GM12878 (cell line): ENCODE data around the gene YTHDC1. TPM values are rescaled to one million over a fixed set of nuclear protein-coding genes. Genes with fewer than 3 reads are reported as not detected.

Experiments
- ATAC-seq: fragments of 200-7000 bp; cut with Tn5 transposase; 3 replicates; pipeline ENCODE4 v1.9.1; 2020; ENCODE audit warnings: mild to moderate bottlenecking, moderate library complexity
- BruUV-seq: library from RNA; stranded (reverse); fragments of 400-500 nt; replicated peaks from 2 replicates; lab custom pipeline; 2021; lab: Mats Ljungman, UMichigan
- CTCF ChIA-PET: fragments of 300-600 bp; sonication (Branson Sonifier 250); formaldehyde crosslinking; extraction: SDS; loops from one replicate; lab custom pipeline; 2021; ENCODE audit warnings: inconsistent platforms; lab: Yijun Ruan, JAX
- POLR2A ChIA-PET: fragments of 350-600 bp; formaldehyde crosslinking; extraction: SDS; loops from one replicate; lab custom pipeline; 2021; ENCODE audit warnings: inconsistent platforms; lab: Charles Lee
- RAD21 ChIA-PET: fragments of 300-600 bp; sonication (Branson Sonifier 250); formaldehyde crosslinking; loops from one replicate; lab custom pipeline; 2023; ENCODE audit warnings: antibody characterized with exemption; ENCODE audit not compliant: unreplicated experiment; lab: Charles Lee
- SMC1A ChIA-PET: fragments of 300-600 bp; sonication (Branson Sonifier 250); formaldehyde crosslinking; loops from one replicate; lab custom pipeline; 2023; ENCODE audit not compliant: unreplicated experiment, uncharacterized antibody; lab: Charles Lee
- DNase-seq: peaks from one replicate; pipeline ENCODE4 v3.0.0-alpha.2; 2011; ENCODE audit warnings: low read depth, low spot score
- FAIRE-seq: peaks from 3 replicates; lab custom pipeline; 2011; peaks lifted over from hg19 to GRCh38; lab: Jason Lieb, UNC
- H2AFZ ChIP-seq: 2 replicates; pipeline ENCODE4 v1.6.0; 2011; ENCODE audit warnings: low read depth, low read length, control low read depth; ENCODE audit not compliant: control insufficient read depth
- H3K27ac ChIP-seq: 2 replicates; pipeline ENCODE4 v1.5.1; 2011; ENCODE audit warnings: control low read depth; ENCODE audit not compliant: control insufficient read depth, insufficient read depth
- H3K27me3 ChIP-seq, 2 experiments: replicated peaks in 1 of 2; 2 replicates each; pipeline versions ENCODE4 v1.6.0 to v1.6.1; 2011; ENCODE audit warnings: low read length in 1 of 2; ENCODE audit not compliant: control insufficient read depth in 2 of 2, insufficient read depth in 2 of 2
- H3K36me3 ChIP-seq, 2 experiments: 2 replicates each; pipeline ENCODE4 v1.5.1; 2011; ENCODE audit warnings: low read length in 1 of 2; ENCODE audit not compliant: control insufficient read depth in 2 of 2, insufficient read depth in 2 of 2
- H3K4me1 ChIP-seq: 2 replicates; pipeline ENCODE4 v1.6.1; 2011; ENCODE audit warnings: mild to moderate bottlenecking, low read length, moderate library complexity, mixed read lengths; ENCODE audit not compliant: control insufficient read depth, insufficient read depth
- H3K4me2 ChIP-seq: 2 replicates; pipeline ENCODE4 v1.6.0; 2011; ENCODE audit warnings: control low read depth; ENCODE audit not compliant: control insufficient read depth, insufficient read depth
- H3K4me3 ChIP-seq: fragments of 200-600 bp; sonication (generic); 2 replicates; pipeline ENCODE4 v1.5.1; 2016
- H3K79me2 ChIP-seq: 2 replicates; pipeline ENCODE4 v1.6.0; 2011; ENCODE audit warnings: low read length; ENCODE audit not compliant: control insufficient read depth, insufficient read depth
- H3K9ac ChIP-seq: 2 replicates; pipeline ENCODE4 v1.8.0; 2011; ENCODE audit warnings: low read length, control low read depth, mixed read lengths; ENCODE audit not compliant: control insufficient read depth, insufficient read depth
- H3K9me3 ChIP-seq: replicated peaks from 3 replicates; pipeline ENCODE4 v1.5.1; 2011; ENCODE audit warnings: mild to moderate bottlenecking, low read length; ENCODE audit not compliant: control insufficient read depth, insufficient read depth
- H4K20me1 ChIP-seq: 2 replicates; pipeline ENCODE4 v1.6.0; 2011; ENCODE audit not compliant: control insufficient read depth, insufficient read depth
- ASH2L ChIP-seq: fragments of 300-600, 200-600 bp; sonication (generic); IDR thresholded peaks from 2 replicates; pipeline ENCODE4 v1.6.1; 2017; ENCODE audit warnings: low read depth, mild to moderate bottlenecking, borderline replicate concordance
- BCLAF1 ChIP-seq: fragments of 450-650 bp; IDR thresholded peaks from 2 replicates; pipeline ENCODE4 v1.6.1; 2017; ENCODE audit warnings: antibody characterized with exemption, mild to moderate bottlenecking, moderate library complexity
- HDGF ChIP-seq: fragments of 450-650 bp; IDR thresholded peaks from 2 replicates; pipeline ENCODE4 v1.6.1; 2016; ENCODE audit warnings: antibody characterized with exemption
- PAX8 ChIP-seq: fragments of 450-650 bp; IDR thresholded peaks from 2 replicates; pipeline ENCODE4 v1.6.1; 2017; ENCODE audit warnings: mild to moderate bottlenecking, moderate library complexity
- RB1 ChIP-seq: fragments of 450-650 bp; formaldehyde crosslinking; IDR thresholded peaks from 2 replicates; pipeline ENCODE4 v1.6.1; 2017; ENCODE audit warnings: mild to moderate bottlenecking, borderline replicate concordance
- SIN3A ChIP-seq: IDR thresholded peaks from 2 replicates; pipeline ENCODE4 v1.6.1; 2012; ENCODE audit warnings: low read depth, low read length, improper control_type of control experiment
- SMARCA5 ChIP-seq: fragments of 450-650 bp; IDR thresholded peaks from 2 replicates; pipeline ENCODE4 v1.6.1; 2017; ENCODE audit warnings: mild to moderate bottlenecking
- TCF3 ChIP-seq: IDR thresholded peaks from 2 replicates; pipeline ENCODE4 v1.6.1; 2012; ENCODE audit warnings: low read depth, mild to moderate bottlenecking, low read length, borderline replicate concordance; ENCODE audit not compliant: insufficient read depth
- ZBED1 ChIP-seq: IDR thresholded peaks from 2 replicates; pipeline ENCODE4 v1.6.1; 2016; ENCODE audit warnings: borderline replicate concordance
- ZBTB33 ChIP-seq: fragments of 450-650 bp; IDR thresholded peaks from 2 replicates; pipeline ENCODE4 v1.6.1; 2017; ENCODE audit warnings: mild to moderate bottlenecking
- ZNF217 ChIP-seq: fragments of 450-650 bp; IDR thresholded peaks from 2 replicates; pipeline ENCODE4 v1.6.1; 2017; ENCODE audit warnings: antibody characterized with exemption, mild to moderate bottlenecking
- ZNF274 ChIP-seq: IDR thresholded peaks from one replicate; pipeline ENCODE4 v1.8.0; 2011; ENCODE audit not compliant: insufficient read length, insufficient read depth
- WGBS: methylation state at CpG from one replicate; pipeline ENCODE4 v1.1.6; 2016; ENCODE audit warnings: low lambda C conversion rate; ENCODE audit not compliant: insufficient replicate concordance, insufficient coverage; ENCODE audit errors: missing lambda C conversion rate; 5-methylcytosine and 5-hydroxymethylcytosine counted together
- in situ Hi-C: fragments of 300-500 bp; cut with MboI; formaldehyde crosslinking; loops from 9 replicates; pipeline ENCODE4 v1.14.3; 2018; ENCODE audit warnings: mixed read lengths
- intact Hi-C: fragments of 100-400 bp; cut with micrococcal nuclease; formaldehyde crosslinking; loops from one replicate; pipeline ENCODE4 v1.14.2; 2022; ENCODE audit not compliant: unreplicated experiment
- polyA plus RNA-seq, 11 experiments: library from polyadenylated mRNA; depleted of rRNA in 4 of 11; unstranded in 6 of 11; stranded (reverse) in 5 of 11; fragments of >200 nt; fragmentation: Nextera tagmentation in 4 of 11; fragmentation: Illumina TruSeq in 1 of 11; extraction: Ambion mirVana in 4 of 11; extraction: Trizol in 1 of 11; gene quantifications; 1 replicate in 1 of 11; 2 replicates in 10 of 11; pipeline versions ENCODE4 v1.2.1 to v1.2.3, GENCODE V29; 2011 to 2016; ENCODE audit warnings: inconsistent platforms in 2 of 11, missing spikeins in 2 of 11, low read depth in 1 of 11
- total RNA-seq, 4 experiments: library from RNA; depleted of rRNA in 3 of 4; stranded (reverse); fragments of >200 nt in 3 of 4; fragmentation: Illumina TruSeq in 1 of 4; extraction: Trizol in 1 of 4; gene quantifications; 2 replicates each; pipeline versions ENCODE4 v1.2.1 to v1.2.3, GENCODE V29; 2013 to 2021
- TF ChIP-seq, protein P1 (sequence below): IDR thresholded peaks from 2 replicates; pipeline ENCODE4 v1.6.1; 2011; ENCODE audit warnings: borderline replicate concordance, low read depth, mild to moderate bottlenecking, moderate library complexity, mixed read lengths, low read length; ENCODE audit not compliant: insufficient read depth; ENCODE audit errors: extremely low read length

YTHDC1 gene
- total and polyA plus RNA-seq, 10 of the 15 experiments (the other 5 are each of a cell fraction or from before 2014, with no cell fraction given), result 18.7 to 83.2 (median 47.5) TPM

DNA sequence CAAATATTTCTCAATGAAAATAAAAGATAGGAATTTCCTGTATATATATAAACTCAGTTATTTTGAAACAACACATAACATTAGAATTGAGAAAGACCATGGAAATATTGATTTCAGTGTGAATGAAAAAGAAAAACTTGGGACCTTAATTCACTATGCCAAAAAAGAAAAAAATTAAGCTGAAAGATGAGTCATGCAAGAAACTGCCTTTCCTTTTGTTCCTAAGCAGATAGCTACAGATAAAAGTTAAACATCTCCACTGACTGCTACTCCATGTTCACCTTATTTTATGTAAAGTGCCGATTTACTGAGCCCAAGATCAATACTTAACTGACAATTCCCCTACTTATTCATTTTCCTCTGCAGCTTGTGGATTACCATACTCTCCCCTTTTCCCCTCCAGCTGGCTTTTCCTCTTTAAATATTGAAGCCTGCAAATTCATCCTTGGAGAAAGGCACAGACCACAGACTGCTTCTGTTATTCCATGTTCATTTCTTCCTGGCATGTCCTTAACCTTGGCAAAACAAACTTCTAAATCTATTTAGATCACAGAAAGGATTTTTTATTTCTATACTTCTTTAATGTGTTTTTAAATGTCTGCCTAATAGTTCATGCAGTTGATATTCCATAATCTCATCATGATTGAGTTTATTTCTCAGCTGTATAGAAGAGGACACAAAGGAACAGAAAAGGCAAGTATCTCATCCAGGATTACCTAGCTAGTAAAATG, 40.5 kb upstream of the YTHDC1 start:
- RAD21 ChIA-PET, result no interaction called here
- CTCF ChIA-PET, result no interaction called here
- H3K4me2 ChIP-seq, result no peak overlapping the region
- H3K27me3 ChIP-seq, result no peaks in the 10 kb centered on the region
- intact Hi-C loops, result no loop called here
- no peaks in the 10 kb centered on the region for H3K4me1 ChIP-seq
- no peak overlapping the region for H3K9ac ChIP-seq
- H3K36me3 ChIP-seq, result no peaks in the 10 kb centered on the region
- H4K20me1 ChIP-seq, result no peaks in the 10 kb centered on the region
- DNase-seq (no peak), ATAC-seq (no peak)
- H3K27ac ChIP-seq, result no peak overlapping the region
- no peaks in the 10 kb centered on the region for H3K79me2 ChIP-seq
- BruUV-seq, result no TSS peak
- WGBS, result 0% methylated on average over 1 of the region's 1 CpG
- TF ChIP-seq ZNF217 (no peak), HDGF (no peak), RB1 (no peak), PAX8 (no peak), BCLAF1 (no peak), SIN3A (no peak), SMARCA5 (no peak), TCF3 (no peak), ZNF274 (no peak), ASH2L (no peak), ZBTB33 (no peak), ZBED1 (no peak)
- TF ChIP-seq, protein P1, sequence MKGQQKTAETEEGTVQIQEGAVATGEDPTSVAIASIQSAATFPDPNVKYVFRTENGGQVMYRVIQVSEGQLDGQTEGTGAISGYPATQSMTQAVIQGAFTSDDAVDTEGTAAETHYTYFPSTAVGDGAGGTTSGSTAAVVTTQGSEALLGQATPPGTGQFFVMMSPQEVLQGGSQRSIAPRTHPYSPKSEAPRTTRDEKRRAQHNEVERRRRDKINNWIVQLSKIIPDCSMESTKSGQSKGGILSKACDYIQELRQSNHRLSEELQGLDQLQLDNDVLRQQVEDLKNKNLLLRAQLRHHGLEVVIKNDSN, result no peak
- TF ChIP-seq, all 136 proteins: peak for 0
- in situ Hi-C loops, result loop anchor here (25.0 kb wide), 1 partner anchor 247 kb away; no protein-coding TSS in a partner anchor
- POLR2A ChIA-PET, result no interaction called here
- Histone ChIP-seq H3K9me3 (no peaks in the 10 kb centered on the region), H2AFZ (no peak overlapping the region), H3K4me3 (no peak overlapping the region)
- SMC1A ChIA-PET, result interaction anchor here (0.6 kb wide), 1 partner anchor 848 kb away, joined by 3 read pairs; no protein-coding TSS in a partner anchor
- no peak for FAIRE-seq
